OCI-LY1 (cell line): ENCODE measurements around the gene SMIM41.

Source experiments
- CTCF ChIP-seq: fragments of 200-600 bp; sonication (generic), shearing (Covaris generic); IDR thresholded peaks from 2 replicates; pipeline ENCODE4 v1.5.1; 2017; ENCODE audit warnings: mild to moderate bottlenecking, antibody characterized with exemption, low read length, moderate library complexity, mixed read lengths
- EZH2 ChIP-seq: fragments of 200-600 bp; sonication (generic), shearing (Covaris generic); IDR thresholded peaks from 2 replicates; pipeline ENCODE4 v1.8.0; 2017; ENCODE audit warnings: borderline replicate concordance, mixed run types, mild to moderate bottlenecking, antibody characterized with exemption, low read length, moderate library complexity, mixed read lengths

GRCh38 chr12:52122540-52122871 is 43.0 kb downstream of the SMIM41 start:
- no peak for TF ChIP-seq CTCF
- no peak for TF ChIP-seq EZH2
